GM23248 (cell line): ENCODE results near the gene GNE. TPM values are rescaled to one million over a fixed set of nuclear protein-coding genes. Genes with fewer than 3 reads are reported as not detected.
A peak's percentile ranks its signal among the peaks of the same experiment; 100 is the strongest.

Source experiments
- DNase-seq: peaks from one replicate; pipeline ENCODE4 v3.0.0-alpha.2; 2015
- H2AFZ ChIP-seq: fragments of 200-600 bp; sonication (generic); 2 replicates; pipeline ENCODE4 v1.6.1; 2016; ENCODE audit warnings: antibody characterized with exemption
- H3F3A ChIP-seq: fragments of 200-600 bp; sonication (generic); 2 replicates; pipeline ENCODE4 v1.6.1; 2016; ENCODE audit warnings: mild to moderate bottlenecking, antibody characterized with exemption, mixed run types; ENCODE audit not compliant: insufficient read depth
- H3K27ac ChIP-seq: fragments of 200-600 bp; sonication (generic); 2 replicates; pipeline ENCODE4 v1.5.1; 2016; ENCODE audit warnings: mild to moderate bottlenecking
- H3K27me3 ChIP-seq: fragments of 200-600 bp; sonication (generic); replicated peaks from 2 replicates; pipeline ENCODE4 v1.6.1; 2016; ENCODE audit warnings: mild to moderate bottlenecking; ENCODE audit not compliant: insufficient read depth
- H3K36me3 ChIP-seq: fragments of 200-600 bp; sonication (generic); 2 replicates; pipeline ENCODE4 v1.6.1; 2016; ENCODE audit warnings: low read depth, mild to moderate bottlenecking
- H3K4me1 ChIP-seq: fragments of 200-600 bp; sonication (generic); 2 replicates; pipeline ENCODE4 v1.6.1; 2016; ENCODE audit warnings: mild to moderate bottlenecking; ENCODE audit not compliant: insufficient read depth
- H3K4me2 ChIP-seq: fragments of 200-600 bp; sonication (generic); one replicate; pipeline ENCODE4 v1.6.1; 2016; ENCODE audit warnings: mild to moderate bottlenecking; ENCODE audit not compliant: unreplicated experiment
- H3K4me3 ChIP-seq: fragments of 200-600 bp; sonication (generic); 2 replicates; pipeline ENCODE4 v1.5.1; 2016; ENCODE audit warnings: mild to moderate bottlenecking
- H3K79me2 ChIP-seq: fragments of 200-600 bp; sonication (generic); 2 replicates; pipeline ENCODE4 v1.6.1; 2016; ENCODE audit warnings: mild to moderate bottlenecking; ENCODE audit not compliant: insufficient read depth
- H3K9ac ChIP-seq: fragments of 200-600 bp; sonication (generic); 2 replicates; pipeline ENCODE4 v1.6.1; 2016; ENCODE audit warnings: mild to moderate bottlenecking
- H3K9me2 ChIP-seq: fragments of 200-600 bp; sonication (generic); 2 replicates; pipeline ENCODE4 v1.6.1; 2016; ENCODE audit warnings: mixed run types, mild to moderate bottlenecking, moderate library complexity; ENCODE audit not compliant: insufficient read depth
- H3K9me3 ChIP-seq: fragments of 200-600 bp; sonication (generic); one replicate; pipeline ENCODE4 v1.6.1; 2017; ENCODE audit warnings: low read depth
- H4K20me1 ChIP-seq: fragments of 200-600 bp; sonication (generic); 2 replicates; pipeline ENCODE4 v1.6.0; 2016; ENCODE audit not compliant: insufficient read depth
- EZH2 ChIP-seq: fragments of 200-600 bp; sonication (generic); IDR thresholded peaks from 2 replicates; pipeline ENCODE4 v1.6.1; 2018; ENCODE audit warnings: antibody characterized with exemption, mild to moderate bottlenecking; ENCODE audit not compliant: insufficient read depth, poor library complexity, severe bottlenecking
- EZH2phosphoT487 ChIP-seq: fragments of 200-600 bp; sonication (generic); IDR thresholded peaks from 2 replicates; pipeline ENCODE4 v1.6.1; 2018; ENCODE audit warnings: antibody characterized with exemption, moderate library complexity, mild to moderate bottlenecking, low read depth; ENCODE audit not compliant: insufficient read depth
- WGBS, 2 experiments: methylation state at CpG; one replicate each; pipeline ENCODE4 v1.1.6; 2015 to 2017; ENCODE audit warnings: low lambda C conversion rate in 2 of 2, low coverage in 1 of 2; ENCODE audit errors: missing lambda C conversion rate in 2 of 2; 5-methylcytosine and 5-hydroxymethylcytosine counted together
- in situ Hi-C: fragments of 300-500 bp; cut with MboI; formaldehyde crosslinking; loops from 2 replicates; pipeline ENCODE4 v1.15.0; 2020
- polyA plus RNA-seq: library from polyadenylated mRNA; unstranded; fragments of >200 nt; fragmentation: Nextera tagmentation; extraction: Ambion mirVana; gene quantifications from 2 replicates; pipeline ENCODE4 v1.2.1, GENCODE V29; 2016
- total RNA-seq: library from RNA; depleted of rRNA; stranded (reverse); fragments of >200 nt; shearing (Covaris generic); gene quantifications from 2 replicates; pipeline ENCODE4 v1.2.3, GENCODE V29; 2014

The GNE gene
- total and polyA plus RNA-seq, 2 experiments from 2014 or later = 6.2 to 22.4 TPM

GRCh38 chr9:36237230-36237629 lies 21.0 kb downstream of the GNE start:
- peaks cover 32% of the 10 kb centered on the region for H3K36me3 ChIP-seq
- no peaks in the 10 kb centered on the region for H3K27me3 ChIP-seq
- H3K79me2 ChIP-seq = peaks cover 54% of the 10 kb centered on the region

GRCh38 chr9:36222449-36222848 lies 35.8 kb downstream of the GNE start:
- H3K9me3 ChIP-seq = no peaks in the 10 kb centered on the region
- peaks cover 21% of the 10 kb centered on the region; the same call in 1 of the 2 replicates for H3F3A ChIP-seq
- H2AFZ ChIP-seq = no peak overlapping the region
- H3K79me2 ChIP-seq = peaks cover 68% of the 10 kb centered on the region
- no peak overlapping the region for H3K9ac ChIP-seq
- H3K9me2 ChIP-seq = no peaks in the 10 kb centered on the region
- no peaks in the 10 kb centered on the region for H3K4me1 ChIP-seq
- peak; percentile 10 for DNase-seq
- no peaks in the 10 kb centered on the region for H4K20me1 ChIP-seq
- 100% methylated on average over 1 of the region's 1 CpG for WGBS, 2 experiments
- H3K4me3 ChIP-seq = no peak overlapping the region
- no peak overlapping the region for H3K27ac ChIP-seq
- H3K4me2 ChIP-seq = no peak overlapping the region
- H3K27me3 ChIP-seq = no peaks in the 10 kb centered on the region
- no peak for TF ChIP-seq EZH2
- no peak for TF ChIP-seq EZH2phosphoT487
- in situ Hi-C loops = no loop called here
- H3K36me3 ChIP-seq = peaks cover 64% of the 10 kb centered on the region

More at GRCh38 chr9:36237230-36237629, 21.0 kb downstream of the GNE start:
- Histone ChIP-seq H3K27ac (no peak overlapping the region), H2AFZ (no peak overlapping the region), H3K9ac (no peak overlapping the region), H4K20me1 (no peaks in the 10 kb centered on the region), H3K4me1 (no peaks in the 10 kb centered on the region), H3K9me2 (no peaks in the 10 kb centered on the region), H3K4me3 (no peak overlapping the region), H3K9me3 (no peaks in the 10 kb centered on the region), H3F3A (peaks cover 16% of the 10 kb centered on the region; the same call in 1 of the 2 replicates), H3K4me2 (no peak overlapping the region)
- 97 to 98% methylated on average over 3 of the region's 3 CpGs for WGBS, 2 experiments
- DNase-seq = no peak
- TF ChIP-seq EZH2 (no peak), EZH2phosphoT487 (no peak)
- in situ Hi-C loops = no loop called here

DNA sequence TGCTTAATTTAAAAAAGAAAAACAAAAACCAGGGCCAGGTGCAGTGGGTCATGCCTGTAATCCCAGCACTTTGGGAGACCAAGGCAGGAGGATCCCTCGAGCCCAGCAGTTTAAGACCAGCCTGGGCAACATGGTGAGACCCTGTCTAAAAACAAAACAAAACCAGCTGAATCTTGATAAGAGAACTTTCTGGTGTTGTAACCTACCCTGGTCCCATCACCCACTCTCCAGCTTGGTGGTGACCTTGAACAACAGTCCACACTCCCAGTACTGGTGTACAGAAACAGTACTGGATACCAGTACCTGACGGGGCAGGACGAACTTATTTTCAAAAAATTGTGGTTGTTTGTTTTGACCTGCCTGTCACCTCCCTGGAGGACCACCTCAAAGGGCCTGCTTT lies 36.6 kb downstream of the GNE start:
- Histone ChIP-seq H2AFZ (no peak overlapping the region), H3K9me3 (no peaks in the 10 kb centered on the region), H3K9me2 (no peaks in the 10 kb centered on the region), H3K4me1 (no peaks in the 10 kb centered on the region), H3K4me2 (no peak overlapping the region), H3F3A (peaks cover 21% of the 10 kb centered on the region), H3K4me3 (no peak overlapping the region), H3K79me2 (peaks cover 68% of the 10 kb centered on the region), H4K20me1 (no peaks in the 10 kb centered on the region), H3K27ac (no peak overlapping the region), H3K36me3 (peaks cover 64% of the 10 kb centered on the region), H3K9ac (no peak overlapping the region), H3K27me3 (no peaks in the 10 kb centered on the region)
- 96 to 100% methylated on average over 3 of the region's 3 CpGs for WGBS, 2 experiments
- in situ Hi-C loops = no loop called here
- no peak for DNase-seq
- TF ChIP-seq EZH2phosphoT487 (no peak), EZH2 (no peak)

GRCh38 chr9:36218411-36218901 lies 39.8 kb downstream of the GNE start:
- Histone ChIP-seq H2AFZ (no peak overlapping the region), H3F3A (peaks cover 45% of the 10 kb centered on the region), H3K27me3 (no peaks in the 10 kb centered on the region), H3K4me2 (no peak overlapping the region), H3K27ac (no peak overlapping the region), H3K9me2 (no peaks in the 10 kb centered on the region), H3K36me3 (peaks cover 64% of the 10 kb centered on the region), H3K4me1 (peaks cover 13% of the 10 kb centered on the region; the same call in 1 of the 2 replicates), H3K79me2 (peaks cover 74% of the 10 kb centered on the region), H3K4me3 (no peak overlapping the region), H3K9me3 (no peaks in the 10 kb centered on the region), H3K9ac (no peak overlapping the region), H4K20me1 (no peaks in the 10 kb centered on the region)
- 85 to 89% methylated on average over 7 of the region's 7 CpGs for WGBS, 2 experiments
- in situ Hi-C loops = no loop called here
- TF ChIP-seq EZH2 (no peak), EZH2phosphoT487 (no peak)
- DNase-seq = no peak
